HG03432 (cell line): ENCODE results near the gene IPO9.
"Not testable (repeated sequence)": the region's sequence is repeated elsewhere in the genome, so short reads cannot be mapped to it uniquely, and the experiment has no call there.

Experiments
- ATAC-seq: cut with Tn5 transposase; IDR thresholded peaks from one replicate; pipeline ENCODE4 v1.9.1; 2021; ENCODE audit warnings: mild to moderate bottlenecking, moderate library complexity; ENCODE audit not compliant: unreplicated experiment

The IPO9 gene

GRCh38 chr1:201808633-201808990 is 20.3 kb upstream of the IPO9 start:
- no peak for ATAC-seq

- ATAC-seq = no peak
Measured at GRCh38 chr1:201809876-201810275, 19.1 kb upstream of the IPO9 start.

- no peak for ATAC-seq
Measured at GRCh38 chr1:201810466-201811216, 18.3 kb upstream of the IPO9 start.

- no peak for ATAC-seq
Measured at GRCh38 chr1:201813226-201813625, 15.7 kb upstream of the IPO9 start.

GRCh38 chr1:201816309-201816854 is 12.6 kb upstream of the IPO9 start:
- no peak for ATAC-seq

GRCh38 chr1:201818971-201819750 is 9.8 kb upstream of the IPO9 start:
- no peak for ATAC-seq

GRCh38 chr1:201820413-201820812 is 8.5 kb upstream of the IPO9 start:
- no peak for ATAC-seq

- no peak for ATAC-seq
Measured at GRCh38 chr1:201825245-201825644, 3.7 kb upstream of the IPO9 start.

- no peak for ATAC-seq
Measured at GRCh38 chr1:201826830-201827229, 2.1 kb upstream of the IPO9 start.

GRCh38 chr1:201827321-201828216 is 1.4 kb upstream of the IPO9 start:
- ATAC-seq = no peak

GRCh38 chr1:201828217-201828819 is 639 bp upstream of the IPO9 start:
- no peak for ATAC-seq

- ATAC-seq = no peak
Measured at GRCh38 chr1:201831371-201831770, 2.4 kb downstream of the IPO9 start.

GRCh38 chr1:201834621-201835020 is 5.7 kb downstream of the IPO9 start:
- ATAC-seq = no peak

GRCh38 chr1:201838381-201838780 is 9.4 kb downstream of the IPO9 start:
- no peak for ATAC-seq

- ATAC-seq = not testable (repeated sequence)
Measured at GRCh38 chr1:201839089-201839488, 10.1 kb downstream of the IPO9 start.

- no peak for ATAC-seq
Measured at GRCh38 chr1:201840055-201840454, 11.1 kb downstream of the IPO9 start.

GRCh38 chr1:201840490-201840889 is 11.5 kb downstream of the IPO9 start:
- no peak for ATAC-seq

GRCh38 chr1:201841265-201841912 is 12.4 kb downstream of the IPO9 start:
- no peak for ATAC-seq

GRCh38 chr1:201842472-201843027 is 13.6 kb downstream of the IPO9 start:
- ATAC-seq = no peak
